BLaER1 (cell line): ENCODE data around the gene SUGP2.

Source experiments
- H3K27ac ChIP-seq: shearing (Covaris generic); formaldehyde crosslinking; 2 replicates; pipeline ENCODE4 v1.8.1; 2022
- H3K27me3 ChIP-seq: shearing (Covaris generic); formaldehyde crosslinking; 2 replicates; pipeline ENCODE4 v1.8.1; 2022
- H3K36me3 ChIP-seq: shearing (Covaris generic); formaldehyde crosslinking; 2 replicates; pipeline ENCODE4 v1.8.1; 2022
- H3K4me1 ChIP-seq: shearing (Covaris generic); formaldehyde crosslinking; 2 replicates; pipeline ENCODE4 v1.8.1; 2022
- H3K4me2 ChIP-seq: shearing (Covaris generic); formaldehyde crosslinking; 2 replicates; pipeline ENCODE4 v1.8.1; 2022
- H3K4me3 ChIP-seq: shearing (Covaris generic); formaldehyde crosslinking; 2 replicates; pipeline ENCODE4 v1.8.1; 2022
- H3K9ac ChIP-seq: shearing (Covaris generic); formaldehyde crosslinking; 2 replicates; pipeline ENCODE4 v1.8.1; 2022
- H3K9me3 ChIP-seq: shearing (Covaris generic); formaldehyde crosslinking; 2 replicates; pipeline ENCODE4 v1.8.1; 2022
- H4K20me1 ChIP-seq: shearing (Covaris generic); formaldehyde crosslinking; 2 replicates; pipeline ENCODE4 v1.8.1; 2022
- Cebpa-rat ChIP-seq: shearing (Covaris generic); IDR thresholded peaks from 2 replicates; pipeline ENCODE4 v1.8.1; 2022

The SUGP2 gene

DNA sequence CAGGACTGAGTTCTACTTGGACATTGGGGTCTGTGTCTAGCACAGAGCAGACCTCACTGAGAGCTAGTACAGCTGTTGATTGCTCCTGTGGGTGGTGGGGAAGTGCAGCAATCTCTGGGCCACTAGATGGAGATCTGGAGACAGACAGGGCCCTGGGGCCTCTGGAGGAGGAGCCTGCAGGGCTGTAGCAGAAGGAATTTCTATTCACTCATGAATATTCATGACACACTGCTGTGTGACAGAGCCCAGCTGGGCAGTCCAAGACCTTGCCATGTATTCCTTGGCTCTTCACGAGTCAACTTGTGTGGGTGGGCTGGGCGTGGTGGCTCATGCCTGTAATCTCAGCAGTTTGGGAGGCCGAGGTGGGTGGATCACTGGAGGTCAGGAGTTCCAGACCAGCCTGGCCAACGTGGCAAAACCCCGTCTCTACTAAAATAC lies 37.5 kb downstream of the SUGP2 start:
- peaks cover 32% of the 10 kb centered on the region for H3K4me1 ChIP-seq
- no peak overlapping the region for H3K4me3 ChIP-seq
- no peak overlapping the region for H3K4me2 ChIP-seq
- peaks cover 90% of the 10 kb centered on the region for H3K36me3 ChIP-seq
- H3K27ac ChIP-seq, result no peak overlapping the region
- TF ChIP-seq Cebpa-rat, result no peak
- no peak overlapping the region for H3K9ac ChIP-seq
- no peaks in the 10 kb centered on the region for H3K27me3 ChIP-seq
- H4K20me1 ChIP-seq, result peaks cover 58% of the 10 kb centered on the region
- H3K9me3 ChIP-seq, result no peaks in the 10 kb centered on the region

GRCh38 chr19:18993115-18993514 lies 40.2 kb downstream of the SUGP2 start:
- no peak overlapping the region for H3K4me3 ChIP-seq
- H3K9me3 ChIP-seq, result no peaks in the 10 kb centered on the region
- no peak for TF ChIP-seq Cebpa-rat
- H3K9ac ChIP-seq, result no peak overlapping the region
- H4K20me1 ChIP-seq, result peaks cover 31% of the 10 kb centered on the region
- peaks cover 80% of the 10 kb centered on the region for H3K36me3 ChIP-seq
- peaks cover 5% of the 10 kb centered on the region for H3K4me1 ChIP-seq
- no peak overlapping the region for H3K4me2 ChIP-seq
- no peaks in the 10 kb centered on the region for H3K27me3 ChIP-seq
- H3K27ac ChIP-seq, result no peak overlapping the region

- no peak for TF ChIP-seq Cebpa-rat
- H3K4me1 ChIP-seq, result peaks cover under 1% of the 10 kb centered on the region; the same call in 1 of the 2 replicates
- H3K27me3 ChIP-seq, result no peaks in the 10 kb centered on the region
- no peak overlapping the region for H3K4me2 ChIP-seq
- H3K36me3 ChIP-seq, result peaks cover 76% of the 10 kb centered on the region
- no peak overlapping the region for H3K27ac ChIP-seq
- no peak overlapping the region for H3K4me3 ChIP-seq
- H4K20me1 ChIP-seq, result peaks cover 27% of the 10 kb centered on the region
- H3K9me3 ChIP-seq, result no peaks in the 10 kb centered on the region
- no peak overlapping the region for H3K9ac ChIP-seq
Measured at GRCh38 chr19:18992696-18993095, 40.6 kb downstream of the SUGP2 start.

DNA sequence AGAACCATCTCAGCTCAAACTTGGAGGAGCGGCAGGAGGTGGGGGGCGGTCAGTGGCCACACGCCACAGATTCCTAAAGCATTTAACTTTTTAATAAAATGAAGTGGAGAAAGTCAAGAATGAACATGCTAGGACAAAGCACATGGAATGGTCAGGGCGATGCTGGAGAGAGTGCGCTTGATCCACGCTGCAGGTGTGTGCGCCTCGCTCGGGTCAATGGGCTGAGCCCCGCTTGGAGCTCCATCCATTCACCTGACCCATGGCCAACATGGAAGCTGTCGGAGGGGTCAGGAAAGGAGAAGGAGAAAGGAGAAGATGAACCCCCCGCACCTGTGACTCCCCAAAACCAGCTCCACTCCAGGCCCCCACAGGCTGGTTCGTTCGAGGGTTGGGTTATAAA lies 41.8 kb downstream of the SUGP2 start:
- no peak overlapping the region for H3K27ac ChIP-seq
- H3K9me3 ChIP-seq, result no peaks in the 10 kb centered on the region
- no peak overlapping the region for H3K4me3 ChIP-seq
- no peak overlapping the region for H3K9ac ChIP-seq
- no peak overlapping the region for H3K4me2 ChIP-seq
- H3K4me1 ChIP-seq, result peaks cover 3% of the 10 kb centered on the region
- no peaks in the 10 kb centered on the region for H3K27me3 ChIP-seq
- peaks cover 14% of the 10 kb centered on the region for H4K20me1 ChIP-seq
- TF ChIP-seq Cebpa-rat, result no peak
- peaks cover 64% of the 10 kb centered on the region for H3K36me3 ChIP-seq

DNA sequence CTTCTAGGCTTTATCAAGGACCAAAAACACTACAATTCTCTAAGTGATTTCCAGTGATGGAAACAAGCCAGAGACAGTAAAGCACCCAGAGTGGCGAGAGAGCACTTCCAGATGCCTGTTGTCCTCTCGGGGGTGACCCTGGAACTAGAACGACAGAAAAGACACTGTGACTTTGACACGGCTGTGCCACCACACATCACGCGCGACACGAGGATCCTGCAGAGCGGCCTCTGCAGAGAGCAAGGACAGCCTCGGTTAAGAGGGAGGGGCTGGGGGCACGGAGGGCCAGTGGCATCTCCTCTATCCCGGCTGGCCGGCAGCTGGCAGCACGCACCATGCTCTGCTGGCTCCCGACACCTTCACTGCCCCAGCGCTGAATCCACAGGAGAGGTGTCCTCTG lies 42.3 kb downstream of the SUGP2 start:
- Histone ChIP-seq H3K9me3 (no peaks in the 10 kb centered on the region), H3K4me2 (no peak overlapping the region), H3K27me3 (no peaks in the 10 kb centered on the region), H3K27ac (no peak overlapping the region), H3K4me3 (no peak overlapping the region), H3K36me3 (peaks cover 59% of the 10 kb centered on the region), H3K9ac (no peak overlapping the region), H3K4me1 (peaks cover 8% of the 10 kb centered on the region), H4K20me1 (peaks cover 10% of the 10 kb centered on the region)
- TF ChIP-seq Cebpa-rat, result no peak

- H3K9ac ChIP-seq, result 0 out of 2 replicates have a peak overlapping the region, but pooled peaks have one; percentile 27
- no peak overlapping the region for H3K27ac ChIP-seq
- no peak overlapping the region for H3K4me3 ChIP-seq
- no peak for TF ChIP-seq Cebpa-rat
- H4K20me1 ChIP-seq, result peaks cover 2% of the 10 kb centered on the region
- H3K4me1 ChIP-seq, result peaks cover 16% of the 10 kb centered on the region
- no peaks in the 10 kb centered on the region for H3K27me3 ChIP-seq
- H3K36me3 ChIP-seq, result peaks cover 51% of the 10 kb centered on the region
- no peaks in the 10 kb centered on the region for H3K9me3 ChIP-seq
- no peak overlapping the region for H3K4me2 ChIP-seq
Measured at GRCh38 chr19:18990128-18990708, 43.1 kb downstream of the SUGP2 start.

DNA sequence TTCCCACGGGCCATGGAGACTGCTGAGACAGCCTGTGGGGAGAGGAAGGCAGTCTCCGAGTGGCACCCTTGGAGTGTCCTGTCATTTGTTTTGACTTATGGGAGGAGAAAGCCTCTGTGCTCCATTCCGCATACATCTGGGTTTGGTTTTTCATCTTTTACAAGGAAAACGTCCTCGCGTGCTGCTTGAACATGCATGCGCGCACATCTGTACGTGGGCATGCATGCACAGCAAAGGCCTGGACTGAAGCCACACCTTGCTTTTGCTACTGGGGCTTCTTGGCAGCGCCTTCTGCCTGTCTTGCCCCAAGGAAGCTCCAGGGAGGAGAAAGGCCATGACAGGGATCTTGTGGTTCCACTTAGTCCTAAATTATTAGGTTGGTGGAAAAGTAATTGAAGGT lies 44.0 kb downstream of the SUGP2 start:
- Histone ChIP-seq H3K27ac (no peak overlapping the region), H4K20me1 (no peaks in the 10 kb centered on the region)
- TF ChIP-seq Cebpa-rat, result no peak

GRCh38 chr19:18987456-18987855 lies 45.9 kb downstream of the SUGP2 start:
- no peak overlapping the region for H3K27ac ChIP-seq
- no peak overlapping the region for H3K4me3 ChIP-seq
- no peaks in the 10 kb centered on the region for H3K27me3 ChIP-seq
- H3K4me2 ChIP-seq, result no peak overlapping the region
- H3K36me3 ChIP-seq, result peaks cover 24% of the 10 kb centered on the region
- H3K4me1 ChIP-seq, result peaks cover 28% of the 10 kb centered on the region
- H3K9me3 ChIP-seq, result no peaks in the 10 kb centered on the region
- no peaks in the 10 kb centered on the region for H4K20me1 ChIP-seq
- H3K9ac ChIP-seq, result no peak overlapping the region
- TF ChIP-seq Cebpa-rat, result no peak

More for the DNA sequence above, 44.0 kb downstream of the SUGP2 start:
- no peak overlapping the region for H3K4me2 ChIP-seq
- H3K9me3 ChIP-seq, result no peaks in the 10 kb centered on the region
- H3K9ac ChIP-seq, result no peak overlapping the region
- H3K4me3 ChIP-seq, result no peak overlapping the region
- H3K27me3 ChIP-seq, result no peaks in the 10 kb centered on the region
- peaks cover 42% of the 10 kb centered on the region for H3K36me3 ChIP-seq
- H3K4me1 ChIP-seq, result peaks cover 25% of the 10 kb centered on the region

DNA sequence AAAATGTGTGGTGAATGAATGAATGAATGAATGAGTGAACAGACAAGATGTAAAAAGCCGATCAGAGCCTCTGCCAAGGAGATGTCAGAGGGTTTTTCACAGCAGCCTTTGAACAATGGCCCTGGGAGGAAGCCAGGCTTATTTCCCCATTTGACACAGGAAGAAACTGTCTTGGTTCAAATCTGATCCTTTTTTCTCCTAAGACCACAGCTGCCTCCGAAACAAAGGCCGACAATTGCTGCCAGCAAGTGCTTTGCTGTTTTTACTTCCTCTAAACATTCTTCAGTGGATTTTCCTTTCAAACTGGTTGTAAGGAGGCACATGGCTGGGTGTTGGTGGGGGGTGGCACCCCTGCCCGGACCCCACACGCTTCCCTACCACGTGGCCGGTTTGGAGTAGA lies 48.1 kb downstream of the SUGP2 start:
- peak overlapping the region; percentile 42; the same call in 1 of the 2 replicates for H3K9ac ChIP-seq

GRCh38 chr19:18984251-18984650 lies 49.1 kb downstream of the SUGP2 start:
- no peaks in the 10 kb centered on the region for H4K20me1 ChIP-seq
- no peak overlapping the region for H3K9ac ChIP-seq
- no peaks in the 10 kb centered on the region for H3K27me3 ChIP-seq
- no peak overlapping the region for H3K4me3 ChIP-seq
- H3K27ac ChIP-seq, result no peak overlapping the region
- peaks cover 29% of the 10 kb centered on the region for H3K4me1 ChIP-seq
- H3K36me3 ChIP-seq, result no peaks in the 10 kb centered on the region
- peak overlapping the region; percentile 66; the same call in 1 of the 2 replicates for H3K4me2 ChIP-seq
- H3K9me3 ChIP-seq, result no peaks in the 10 kb centered on the region
- TF ChIP-seq Cebpa-rat, result no peak

More for the DNA sequence above, 48.1 kb downstream of the SUGP2 start:
- Histone ChIP-seq H3K4me3 (no peak overlapping the region), H3K4me1 (peaks cover 28% of the 10 kb centered on the region), H3K4me2 (peak overlapping the region; percentile 66), H3K27me3 (no peaks in the 10 kb centered on the region), H3K9me3 (no peaks in the 10 kb centered on the region), H3K36me3 (peaks cover 4% of the 10 kb centered on the region), H4K20me1 (no peaks in the 10 kb centered on the region), H3K27ac (peak overlapping the region; percentile 74)
- TF ChIP-seq Cebpa-rat, result no peak
